Stimulated activated naive CD8-positive, alpha-beta T cell treated with anti-CD3 and anti-CD28 coated beads, Interleukin-15, Interleukin-2, amounts not matched to agents 100 ng/mL and 50 ng/mL, for 24 hours (primary cell): ENCODE results near the gene PPP3CB.

Experiments used
- H3K27ac Mint-ChIP-seq: one replicate; pipeline ENCODE4 v1.8.0; 2021; ENCODE audit warnings: mild to moderate bottlenecking, mixed read lengths
- H3K27me3 Mint-ChIP-seq: one replicate; pipeline ENCODE4 v1.8.0; 2021; ENCODE audit warnings: mixed read lengths
- H3K36me3 Mint-ChIP-seq: one replicate; pipeline ENCODE4 v1.8.0; 2021; ENCODE audit warnings: low read depth, mixed read lengths
- H3K4me1 Mint-ChIP-seq: one replicate; pipeline ENCODE4 v1.8.0; 2021; ENCODE audit warnings: low read depth, mixed read lengths
- H3K4me3 Mint-ChIP-seq: one replicate; pipeline ENCODE4 v1.8.0; 2021; ENCODE audit warnings: mild to moderate bottlenecking, mixed read lengths
- H3K9me3 Mint-ChIP-seq: one replicate; pipeline ENCODE4 v1.8.0; 2021; ENCODE audit warnings: mixed read lengths

Gene PPP3CB

GRCh38 chr10:73497623-73498022, 1.8 kb upstream of the PPP3CB start:
- H3K4me3 Mint-ChIP-seq, result no peak overlapping the region
- no peaks in the 10 kb centered on the region for H3K27me3 Mint-ChIP-seq
- H3K36me3 Mint-ChIP-seq, result peaks cover 6% of the 10 kb centered on the region
- no peaks in the 10 kb centered on the region for H3K9me3 Mint-ChIP-seq
- H3K4me1 Mint-ChIP-seq, result peaks cover 57% of the 10 kb centered on the region
- peak overlapping the region; percentile 49 for H3K27ac Mint-ChIP-seq

GRCh38 chr10:73495226-73495883, 469 bp downstream of the PPP3CB start:
- H3K4me1 Mint-ChIP-seq, result peaks cover 45% of the 10 kb centered on the region
- H3K36me3 Mint-ChIP-seq, result peaks cover 4% of the 10 kb centered on the region
- H3K4me3 Mint-ChIP-seq, result peak overlapping the region; percentile 96
- no peaks in the 10 kb centered on the region for H3K27me3 Mint-ChIP-seq
- H3K9me3 Mint-ChIP-seq, result no peaks in the 10 kb centered on the region
- H3K27ac Mint-ChIP-seq, result peak overlapping the region; percentile 92

- H3K4me3 Mint-ChIP-seq, result peak overlapping the region; percentile 96
- peaks cover 48% of the 10 kb centered on the region for H3K4me1 Mint-ChIP-seq
- no peaks in the 10 kb centered on the region for H3K27me3 Mint-ChIP-seq
Observed at GRCh38 chr10:73494877-73495225, 973 bp downstream of the PPP3CB start.

GRCh38 chr10:73494213-73494612, 1.6 kb downstream of the PPP3CB start:
- H3K4me1 Mint-ChIP-seq, result peaks cover 48% of the 10 kb centered on the region
- peak overlapping the region; percentile 32 for H3K27ac Mint-ChIP-seq
- H3K36me3 Mint-ChIP-seq, result peaks cover 4% of the 10 kb centered on the region
- H3K9me3 Mint-ChIP-seq, result no peaks in the 10 kb centered on the region
- no peaks in the 10 kb centered on the region for H3K27me3 Mint-ChIP-seq
- H3K4me3 Mint-ChIP-seq, result peak overlapping the region; percentile 63

More at GRCh38 chr10:73494877-73495225, 973 bp downstream of the PPP3CB start:
- peaks cover 4% of the 10 kb centered on the region for H3K36me3 Mint-ChIP-seq
- H3K9me3 Mint-ChIP-seq, result no peaks in the 10 kb centered on the region
- H3K27ac Mint-ChIP-seq, result peak overlapping the region; percentile 92

- H3K9me3 Mint-ChIP-seq, result no peaks in the 10 kb centered on the region
Observed at GRCh38 chr10:73493781-73494180, 2.0 kb downstream of the PPP3CB start.

GRCh38 chr10:73486601-73487000, 9.2 kb downstream of the PPP3CB start:
- Mint-ChIP-seq H3K4me1 (peaks cover 8% of the 10 kb centered on the region), H3K9me3 (no peaks in the 10 kb centered on the region), H3K36me3 (peaks cover 31% of the 10 kb centered on the region)

More at GRCh38 chr10:73493781-73494180, 2.0 kb downstream of the PPP3CB start:
- Mint-ChIP-seq H3K27ac (peak overlapping the region; percentile 32), H3K36me3 (peaks cover 8% of the 10 kb centered on the region), H3K4me1 (peaks cover 52% of the 10 kb centered on the region), H3K27me3 (no peaks in the 10 kb centered on the region), H3K4me3 (peak overlapping the region; percentile 63)

GRCh38 chr10:73485320-73485719, 10.5 kb downstream of the PPP3CB start:
- H3K4me3 Mint-ChIP-seq, result no peak overlapping the region
- H3K36me3 Mint-ChIP-seq, result peaks cover 31% of the 10 kb centered on the region
- no peaks in the 10 kb centered on the region for H3K27me3 Mint-ChIP-seq
- H3K4me1 Mint-ChIP-seq, result peaks cover 13% of the 10 kb centered on the region
- H3K27ac Mint-ChIP-seq, result no peak overlapping the region
- H3K9me3 Mint-ChIP-seq, result no peaks in the 10 kb centered on the region

More at GRCh38 chr10:73486601-73487000, 9.2 kb downstream of the PPP3CB start:
- Mint-ChIP-seq H3K27ac (no peak overlapping the region), H3K4me3 (no peak overlapping the region), H3K27me3 (no peaks in the 10 kb centered on the region)

GRCh38 chr10:73480158-73480557, 15.7 kb downstream of the PPP3CB start:
- Mint-ChIP-seq H3K9me3 (no peaks in the 10 kb centered on the region), H3K4me3 (no peak overlapping the region), H3K27me3 (no peaks in the 10 kb centered on the region), H3K4me1 (peaks cover 22% of the 10 kb centered on the region), H3K36me3 (peaks cover 35% of the 10 kb centered on the region), H3K27ac (no peak overlapping the region)

- no peaks in the 10 kb centered on the region for H3K9me3 Mint-ChIP-seq
- peaks cover 43% of the 10 kb centered on the region for H3K36me3 Mint-ChIP-seq
- H3K27me3 Mint-ChIP-seq, result no peaks in the 10 kb centered on the region
- no peak overlapping the region for H3K4me3 Mint-ChIP-seq
- peak overlapping the region; percentile 47 for H3K27ac Mint-ChIP-seq
- peaks cover 22% of the 10 kb centered on the region for H3K4me1 Mint-ChIP-seq
Observed at GRCh38 chr10:73478636-73479035, 17.2 kb downstream of the PPP3CB start.

- no peaks in the 10 kb centered on the region for H3K27me3 Mint-ChIP-seq
- no peak overlapping the region for H3K27ac Mint-ChIP-seq
- no peak overlapping the region for H3K4me3 Mint-ChIP-seq
- no peaks in the 10 kb centered on the region for H3K9me3 Mint-ChIP-seq
- peaks cover 50% of the 10 kb centered on the region for H3K36me3 Mint-ChIP-seq
- H3K4me1 Mint-ChIP-seq, result peaks cover 3% of the 10 kb centered on the region
Observed at GRCh38 chr10:73471226-73471625, 24.6 kb downstream of the PPP3CB start.

- peaks cover 53% of the 10 kb centered on the region for H3K36me3 Mint-ChIP-seq
- no peaks in the 10 kb centered on the region for H3K27me3 Mint-ChIP-seq
- peaks cover 3% of the 10 kb centered on the region for H3K4me1 Mint-ChIP-seq
- H3K4me3 Mint-ChIP-seq, result no peak overlapping the region
- H3K27ac Mint-ChIP-seq, result no peak overlapping the region
- no peaks in the 10 kb centered on the region for H3K9me3 Mint-ChIP-seq
Observed at GRCh38 chr10:73469579-73469978, 26.2 kb downstream of the PPP3CB start.

GRCh38 chr10:73467206-73467605, 28.6 kb downstream of the PPP3CB start:
- Mint-ChIP-seq H3K27ac (no peak overlapping the region), H3K9me3 (no peaks in the 10 kb centered on the region), H3K27me3 (no peaks in the 10 kb centered on the region), H3K36me3 (peaks cover 54% of the 10 kb centered on the region), H3K4me3 (no peak overlapping the region), H3K4me1 (peaks cover 3% of the 10 kb centered on the region)

GRCh38 chr10:73465978-73466726, 29.7 kb downstream of the PPP3CB start:
- Mint-ChIP-seq H3K9me3 (no peaks in the 10 kb centered on the region), H3K27me3 (no peaks in the 10 kb centered on the region), H3K4me1 (peaks cover 3% of the 10 kb centered on the region), H3K27ac (no peak overlapping the region), H3K36me3 (peaks cover 45% of the 10 kb centered on the region), H3K4me3 (no peak overlapping the region)

- Mint-ChIP-seq H3K4me1 (no peaks in the 10 kb centered on the region), H3K36me3 (peaks cover 36% of the 10 kb centered on the region), H3K27me3 (no peaks in the 10 kb centered on the region), H3K27ac (no peak overlapping the region), H3K4me3 (no peak overlapping the region), H3K9me3 (no peaks in the 10 kb centered on the region)
Observed at GRCh38 chr10:73460897-73461296, 34.9 kb downstream of the PPP3CB start.

- H3K27me3 Mint-ChIP-seq, result no peaks in the 10 kb centered on the region
- H3K4me3 Mint-ChIP-seq, result no peak overlapping the region
- H3K9me3 Mint-ChIP-seq, result no peaks in the 10 kb centered on the region
- peaks cover 33% of the 10 kb centered on the region for H3K36me3 Mint-ChIP-seq
- no peaks in the 10 kb centered on the region for H3K4me1 Mint-ChIP-seq
- H3K27ac Mint-ChIP-seq, result no peak overlapping the region
Observed at GRCh38 chr10:73459683-73460314, 36.0 kb downstream of the PPP3CB start.
